IMR-90 (cell line): Measurements from ENCODE around the gene CLBA1. TPM values are rescaled to one million over a fixed set of nuclear protein-coding genes. Genes with fewer than 3 reads are reported as not detected.

Source experiments
- ATAC-seq: fragments of 200-7000 bp; cut with Tn5 transposase; 2 replicates; pipeline ENCODE4 v1.9.1; 2020; ENCODE audit warnings: low read depth, mild to moderate bottlenecking, moderate library complexity
- BruUV-seq: library from RNA; stranded (reverse); fragments of 400-500 nt; replicated peaks from 2 replicates; lab custom pipeline; 2021; lab: Mats Ljungman, UMichigan
- CTCF ChIA-PET: fragments of 300-600 bp; formaldehyde crosslinking; extraction: SDS; loops from one replicate; lab custom pipeline; 2021; ENCODE audit warnings: antibody characterized with exemption; lab: Yijun Ruan, JAX
- POLR2A ChIA-PET: fragments of 300-600 bp; sonication (Branson Sonifier 250); formaldehyde crosslinking; loops from one replicate; lab custom pipeline; 2022; ENCODE audit warnings: antibody characterized with exemption; ENCODE audit not compliant: unreplicated experiment; lab: Charles Lee
- DNase-seq: peaks from one replicate; pipeline ENCODE4 v3.0.0; 2013
- H2AFZ ChIP-seq: replicated peaks from 2 replicates; pipeline ENCODE3; 2013; ENCODE audit warnings: low read length, mild to moderate bottlenecking; ENCODE audit not compliant: poor library complexity
- H2AK5ac ChIP-seq: 2 replicates; pipeline ENCODE4 v1.6.1; 2013; ENCODE audit warnings: low read depth, low read length, inconsistent platforms
- H2AK9ac ChIP-seq: replicated peaks from 2 replicates; pipeline ENCODE3; 2013; ENCODE audit warnings: mild to moderate bottlenecking, low read depth, low read length, moderate library complexity; ENCODE audit not compliant: poor library complexity
- H2BK120ac ChIP-seq: 2 replicates; pipeline ENCODE4 v1.6.1; 2013; ENCODE audit warnings: low read depth, low read length, inconsistent platforms
- H2BK15ac ChIP-seq: 3 replicates; pipeline ENCODE4 v1.6.1; 2013; ENCODE audit warnings: low read depth, low read length, inconsistent platforms
- H2BK20ac ChIP-seq: 2 replicates; pipeline ENCODE4 v1.6.1; 2013; ENCODE audit warnings: low read depth, mild to moderate bottlenecking, inconsistent platforms, low read length, moderate library complexity
- H2BK5ac ChIP-seq: 2 replicates; pipeline ENCODE4 v1.6.1; 2013; ENCODE audit warnings: mild to moderate bottlenecking, low read depth, low read length, inconsistent platforms; ENCODE audit not compliant: poor library complexity, severe bottlenecking
- H3K14ac ChIP-seq: replicated peaks from 2 replicates; pipeline ENCODE4 v1.6.1; 2013; ENCODE audit warnings: low read depth, low read length, inconsistent platforms
- H3K18ac ChIP-seq: 2 replicates; pipeline ENCODE4 v1.6.1; 2013; ENCODE audit warnings: low read depth, low read length, control low read depth
- H3K23ac ChIP-seq: 2 replicates; pipeline ENCODE4 v1.6.1; 2013; ENCODE audit warnings: low read depth, low read length, inconsistent platforms
- H3K27ac ChIP-seq: 2 replicates; pipeline ENCODE4 v1.5.1; 2013; ENCODE audit warnings: mild to moderate bottlenecking, control low read depth, low read length; ENCODE audit not compliant: insufficient read depth
- H3K27me3 ChIP-seq: 2 replicates; pipeline ENCODE4 v1.6.1; 2013; ENCODE audit warnings: low read length; ENCODE audit not compliant: control insufficient read depth, insufficient read depth
- H3K36me3 ChIP-seq: 2 replicates; pipeline ENCODE4 v1.6.1; 2013; ENCODE audit warnings: low read length, mixed read lengths; ENCODE audit not compliant: control insufficient read depth, insufficient read depth
- H3K4ac ChIP-seq: 2 replicates; pipeline ENCODE4 v1.6.1; 2013; ENCODE audit warnings: low read depth, low read length, inconsistent platforms
- H3K4me1 ChIP-seq: 2 replicates; pipeline ENCODE4 v1.6.1; 2013; ENCODE audit warnings: low read length, mixed read lengths; ENCODE audit not compliant: control insufficient read depth, insufficient read depth
- H3K4me2 ChIP-seq: 2 replicates; pipeline ENCODE4 v1.6.1; 2013; ENCODE audit warnings: low read depth, mild to moderate bottlenecking, control low read depth, low read length, moderate library complexity
- H3K4me3 ChIP-seq: 2 replicates; pipeline ENCODE4 v1.5.1; 2013; ENCODE audit warnings: low read depth, mild to moderate bottlenecking, control low read depth, low read length, moderate library complexity; ENCODE audit not compliant: insufficient read depth
- H3K56ac ChIP-seq: 2 replicates; pipeline ENCODE4 v1.6.1; 2013; ENCODE audit warnings: low read length, inconsistent platforms; ENCODE audit not compliant: insufficient read depth; ENCODE audit errors: extremely low read depth
- H3K79me1 ChIP-seq, 2 experiments: 2 replicates each; pipeline ENCODE4 v1.6.1; 2013; ENCODE audit warnings: low read length in 2 of 2, inconsistent platforms in 1 of 2, low read depth in 1 of 2
- H3K9ac ChIP-seq: 2 replicates; pipeline ENCODE4 v1.6.1; 2013; ENCODE audit warnings: low read depth, low read length, control low read depth
- H3K9me1 ChIP-seq: 2 replicates; pipeline ENCODE4 v1.6.1; 2013; ENCODE audit warnings: low read length, inconsistent platforms; ENCODE audit not compliant: insufficient read depth
- H3K9me3 ChIP-seq: 2 replicates; pipeline ENCODE4 v1.6.1; 2013; ENCODE audit warnings: low read length; ENCODE audit not compliant: control insufficient read depth, insufficient read depth
- H4K20me1 ChIP-seq: 2 replicates; pipeline ENCODE4 v1.6.1; 2013; ENCODE audit warnings: low read length, inconsistent platforms; ENCODE audit not compliant: insufficient read depth
- H4K5ac ChIP-seq: 2 replicates; pipeline ENCODE4 v1.6.1; 2013; ENCODE audit warnings: mild to moderate bottlenecking, low read depth, low read length, control low read depth
- H4K8ac ChIP-seq, 2 experiments: 2 replicates each; pipeline ENCODE4 v1.6.1; 2013; ENCODE audit warnings: low read depth in 2 of 2, low read length in 2 of 2, control low read depth in 1 of 2, inconsistent platforms in 1 of 2
- H4K91ac ChIP-seq: 2 replicates; pipeline ENCODE4 v1.6.1; 2013; ENCODE audit warnings: low read depth, low read length, inconsistent platforms; ENCODE audit not compliant: insufficient read depth
- BHLHE40 ChIP-seq: fragments of 150-350 bp; IDR thresholded peaks from 2 replicates; pipeline ENCODE4 v1.6.1; 2016; ENCODE audit warnings: mild to moderate bottlenecking, low read depth, low read length
- FOS ChIP-seq: fragments of 150-350 bp; IDR thresholded peaks from 2 replicates; pipeline ENCODE4 v1.6.1; 2016; ENCODE audit warnings: low read depth, low read length
- MAFK ChIP-seq: IDR thresholded peaks from 2 replicates; pipeline ENCODE4 v1.6.1; 2012; ENCODE audit warnings: low read depth, low read length, improper control_type of control experiment
- NFE2L2 ChIP-seq: fragments of 150-350 bp; IDR thresholded peaks from 2 replicates; pipeline ENCODE4 v1.6.1; 2016; ENCODE audit warnings: low read depth, mild to moderate bottlenecking, low read length
- POLR2A ChIP-seq: IDR thresholded peaks from 2 replicates; pipeline ENCODE4 v1.6.1; 2012; ENCODE audit warnings: mild to moderate bottlenecking, low read depth, low read length
- RAD21 ChIP-seq: IDR thresholded peaks from 2 replicates; pipeline ENCODE4 v1.6.1; 2012; ENCODE audit warnings: low read length, improper control_type of control experiment
- RCOR1 ChIP-seq: IDR thresholded peaks from 2 replicates; pipeline ENCODE4 v1.6.1; 2012; ENCODE audit warnings: mild to moderate bottlenecking, low read length, improper control_type of control experiment; ENCODE audit not compliant: insufficient replicate concordance
- RFX5 ChIP-seq: IDR thresholded peaks from 2 replicates; pipeline ENCODE4 v1.8.0; 2012; ENCODE audit warnings: low read depth, mild to moderate bottlenecking, low read length, moderate library complexity
- SMC3 ChIP-seq: fragments of 150-350 bp; IDR thresholded peaks from 2 replicates; pipeline ENCODE4 v1.6.1; 2016; ENCODE audit warnings: low read depth, mild to moderate bottlenecking, antibody characterized with exemption, low read length, moderate library complexity
- WGBS, 2 experiments: methylation state at CpG; one replicate each; pipeline versions ENCODE4 v1.1.5 to v1.1.7; 2013; ENCODE audit warnings: missing lambda C conversion rate in 2 of 2; ENCODE audit not compliant: insufficient read length in 1 of 2; ENCODE audit errors: extremely low coverage in 2 of 2; 5-methylcytosine and 5-hydroxymethylcytosine counted together
- dilution Hi-C: fragments of 300-500 bp; cut with HindIII; formaldehyde crosslinking; loops from one replicate; pipeline ENCODE4 v1.14.3; 2018; ENCODE audit warnings: low sequenced_read_pairs; ENCODE audit not compliant: unreplicated experiment
- in situ Hi-C: fragments of 300-500 bp; cut with MboI; formaldehyde crosslinking; loops from 3 replicates; pipeline ENCODE4 v1.14.3; 2019; ENCODE audit warnings: low sequenced_read_pairs, inconsistent platforms, mixed read lengths
- intact Hi-C: fragments of 100-400 bp; cut with micrococcal nuclease; formaldehyde crosslinking; loops from 2 replicates; pipeline ENCODE4 v1.10.0; 2022
- polyA plus RNA-seq, 3 experiments: library from polyadenylated mRNA; depleted of rRNA; stranded (reverse); fragments of >200 nt; gene quantifications; 2 replicates each; pipeline ENCODE4 v1.2.3, GENCODE V29; 2012; ENCODE audit warnings: low replicate concordance in 1 of 3
- total RNA-seq: library from RNA; depleted of rRNA; stranded (reverse); fragments of >200 nt; gene quantifications from 2 replicates; pipeline ENCODE4 v1.2.3, GENCODE V29; 2012
- TF ChIP-seq, protein P1 (sequence below): fragments of 150-350 bp; IDR thresholded peaks from 2 replicates; pipeline ENCODE4 v1.6.1; 2017; ENCODE audit warnings: mild to moderate bottlenecking, antibody characterized with exemption, low read length, low read depth
- TF ChIP-seq, protein P2 (sequence below): conservative IDR thresholded peaks from 2 replicates; pipeline ENCODE4 v1.5.1; 2012; ENCODE audit warnings: mild to moderate bottlenecking, low read depth, low read length, improper control_type of control experiment
- TF ChIP-seq, protein P3 (sequence below): fragments of 150-350 bp; IDR thresholded peaks from 2 replicates; pipeline ENCODE4 v1.6.1; 2016; ENCODE audit warnings: low read depth, mild to moderate bottlenecking, low read length, moderate library complexity, borderline replicate concordance

CLBA1 gene
- total and polyA plus RNA-seq, 2 of the 4 experiments (the other 2 are of a cell fraction): 2.7 to 6.2 TPM

DNA sequence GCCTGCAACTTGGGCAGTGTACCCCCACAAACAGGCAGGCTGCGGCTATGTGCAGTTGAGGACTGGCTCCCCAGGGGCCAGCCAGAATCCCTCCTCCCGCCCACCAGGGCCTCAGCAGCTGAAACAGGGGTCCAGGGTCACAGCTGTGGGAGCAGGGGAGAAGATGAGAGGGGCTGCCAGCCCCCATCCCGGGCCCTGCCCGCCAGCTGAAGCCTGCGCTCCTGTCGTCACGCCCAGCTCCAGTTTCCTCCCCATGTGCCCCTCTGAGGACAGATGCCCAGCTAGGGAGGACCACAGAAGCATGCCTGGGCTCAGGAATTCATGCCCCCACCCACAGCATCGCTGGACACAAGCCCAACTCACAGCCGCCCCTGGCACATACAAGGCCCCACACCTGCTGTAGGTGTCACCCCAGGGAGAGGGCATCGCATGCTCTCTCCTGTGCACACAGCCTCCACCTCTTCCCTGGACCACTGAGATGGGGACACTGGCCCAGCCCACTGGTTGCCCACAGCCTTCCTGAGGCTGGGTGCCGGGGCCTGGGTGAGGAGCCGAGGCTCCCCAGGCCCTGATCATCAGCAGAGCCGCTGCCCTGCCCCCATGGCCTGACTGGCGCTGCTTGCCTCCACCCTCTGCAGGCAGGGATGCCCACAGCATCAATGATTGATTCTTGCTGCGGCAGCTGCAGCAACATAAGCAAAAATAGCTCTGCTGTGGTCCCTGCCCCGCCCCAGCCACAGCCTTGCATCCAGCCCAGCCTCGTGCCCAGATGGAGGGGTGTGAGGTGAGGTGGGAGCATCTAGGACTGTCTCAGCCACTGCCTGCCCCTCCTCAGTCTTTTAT, 3.7 kb upstream of the CLBA1 start:
- H2BK20ac ChIP-seq: no peak overlapping the region
- no peak overlapping the region for H3K18ac ChIP-seq
- H2BK5ac ChIP-seq: no peak overlapping the region
- H3K4ac ChIP-seq: no peak overlapping the region
- H4K91ac ChIP-seq: no peak overlapping the region
- peak overlapping the region; percentile 56 for H2AFZ ChIP-seq
- no peak overlapping the region for H3K23ac ChIP-seq
- H2AK5ac ChIP-seq: no peak overlapping the region
- peaks cover 4% of the 10 kb centered on the region; the same call in 1 of the 2 replicates for H4K20me1 ChIP-seq
- no peak overlapping the region for H4K8ac ChIP-seq
- no peaks in the 10 kb centered on the region for H3K36me3 ChIP-seq
- ATAC-seq (no peak), DNase-seq (no peak)
- dilution Hi-C loops (no loop called here), intact Hi-C loops (no loop called here), in situ Hi-C loops (no loop called here)
- no peak overlapping the region for H4K5ac ChIP-seq
- ChIA-PET POLR2A (no interaction called here), CTCF (no interaction called here)
- H3K9me1 ChIP-seq: 0 out of 2 replicates have a peak, but pooled peaks cover 5% of the 10 kb centered on the region
- WGBS, 2 experiments: 66% methylated on average over 7 of the region's 17 CpGs; no CpG with 5 or more reads in 1 of the 2 experiments
- peaks cover 12% of the 10 kb centered on the region; the same call in 1 of the 2 replicates for H3K4me1 ChIP-seq
- H2BK15ac ChIP-seq: no peak overlapping the region
- no peak overlapping the region for H3K56ac ChIP-seq
- H3K79me1 ChIP-seq: peaks cover 0 to 7% of the 10 kb centered on the region in 2 experiments; a peak in 1 of 4 replicates
- no peak overlapping the region for H3K4me3 ChIP-seq
- H3K9me3 ChIP-seq: no peaks in the 10 kb centered on the region
- peak overlapping the region; percentile 65 for H2AK9ac ChIP-seq
- H3K4me2 ChIP-seq: no peak overlapping the region
- H3K9ac ChIP-seq: no peak overlapping the region
- BruUV-seq: no TSS peak
- H2BK120ac ChIP-seq: no peak overlapping the region
- no peak overlapping the region for H3K14ac ChIP-seq
- no peaks in the 10 kb centered on the region for H3K27me3 ChIP-seq
- no peak for TF ChIP-seq NFE2L2
- TF ChIP-seq RCOR1: no peak
- TF ChIP-seq POLR2A: no peak
- TF ChIP-seq, protein P1, sequence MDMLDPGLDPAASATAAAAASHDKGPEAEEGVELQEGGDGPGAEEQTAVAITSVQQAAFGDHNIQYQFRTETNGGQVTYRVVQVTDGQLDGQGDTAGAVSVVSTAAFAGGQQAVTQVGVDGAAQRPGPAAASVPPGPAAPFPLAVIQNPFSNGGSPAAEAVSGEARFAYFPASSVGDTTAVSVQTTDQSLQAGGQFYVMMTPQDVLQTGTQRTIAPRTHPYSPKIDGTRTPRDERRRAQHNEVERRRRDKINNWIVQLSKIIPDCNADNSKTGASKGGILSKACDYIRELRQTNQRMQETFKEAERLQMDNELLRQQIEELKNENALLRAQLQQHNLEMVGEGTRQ: no peak
- no peak for TF ChIP-seq MAFK
- TF ChIP-seq RAD21: no peak
- TF ChIP-seq BHLHE40: no peak
- TF ChIP-seq, protein P2, sequence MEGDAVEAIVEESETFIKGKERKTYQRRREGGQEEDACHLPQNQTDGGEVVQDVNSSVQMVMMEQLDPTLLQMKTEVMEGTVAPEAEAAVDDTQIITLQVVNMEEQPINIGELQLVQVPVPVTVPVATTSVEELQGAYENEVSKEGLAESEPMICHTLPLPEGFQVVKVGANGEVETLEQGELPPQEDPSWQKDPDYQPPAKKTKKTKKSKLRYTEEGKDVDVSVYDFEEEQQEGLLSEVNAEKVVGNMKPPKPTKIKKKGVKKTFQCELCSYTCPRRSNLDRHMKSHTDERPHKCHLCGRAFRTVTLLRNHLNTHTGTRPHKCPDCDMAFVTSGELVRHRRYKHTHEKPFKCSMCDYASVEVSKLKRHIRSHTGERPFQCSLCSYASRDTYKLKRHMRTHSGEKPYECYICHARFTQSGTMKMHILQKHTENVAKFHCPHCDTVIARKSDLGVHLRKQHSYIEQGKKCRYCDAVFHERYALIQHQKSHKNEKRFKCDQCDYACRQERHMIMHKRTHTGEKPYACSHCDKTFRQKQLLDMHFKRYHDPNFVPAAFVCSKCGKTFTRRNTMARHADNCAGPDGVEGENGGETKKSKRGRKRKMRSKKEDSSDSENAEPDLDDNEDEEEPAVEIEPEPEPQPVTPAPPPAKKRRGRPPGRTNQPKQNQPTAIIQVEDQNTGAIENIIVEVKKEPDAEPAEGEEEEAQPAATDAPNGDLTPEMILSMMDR: no peak
- TF ChIP-seq, protein P3, sequence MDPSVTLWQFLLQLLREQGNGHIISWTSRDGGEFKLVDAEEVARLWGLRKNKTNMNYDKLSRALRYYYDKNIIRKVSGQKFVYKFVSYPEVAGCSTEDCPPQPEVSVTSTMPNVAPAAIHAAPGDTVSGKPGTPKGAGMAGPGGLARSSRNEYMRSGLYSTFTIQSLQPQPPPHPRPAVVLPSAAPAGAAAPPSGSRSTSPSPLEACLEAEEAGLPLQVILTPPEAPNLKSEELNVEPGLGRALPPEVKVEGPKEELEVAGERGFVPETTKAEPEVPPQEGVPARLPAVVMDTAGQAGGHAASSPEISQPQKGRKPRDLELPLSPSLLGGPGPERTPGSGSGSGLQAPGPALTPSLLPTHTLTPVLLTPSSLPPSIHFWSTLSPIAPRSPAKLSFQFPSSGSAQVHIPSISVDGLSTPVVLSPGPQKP: no peak
- no peak for TF ChIP-seq FOS
- no peak for TF ChIP-seq SMC3
- no peak for TF ChIP-seq RFX5
- no peak overlapping the region for H3K27ac ChIP-seq
